Natural killer cell treated with Interleukin-12 subunit alpha and Interleukin-12 subunit beta and Interleukin-15 and Interleukin-18, amount 100 ng/mL, for 72 hours (primary cell): Measurements from ENCODE around the gene RIPK4. TPM values are rescaled to one million over a fixed set of nuclear protein-coding genes. Genes with fewer than 3 reads are reported as not detected.

Source experiments
- ATAC-seq, 2 donors: fragments of 150-1000 bp; cut with Tn5 transposase in 1 of 2; sonication (Bioruptor Pico), chemical (Tn5 transposase) in 1 of 2; 2 replicates each; pipeline ENCODE4 v1.10.0; 2021
- DNase-seq: peaks from one replicate; pipeline ENCODE4 v3.0.0; 2022; ENCODE audit warnings: low spot score
- H3K27ac Mint-ChIP-seq, 2 donors: 1 replicate in 1 of 2; 2 replicates in 1 of 2; pipeline ENCODE4 v1.8.0; 2022; ENCODE audit warnings: mixed read lengths in 2 of 2, mild to moderate bottlenecking in 1 of 2, moderate library complexity in 1 of 2
- H3K27me3 Mint-ChIP-seq, 2 donors: 1 replicate in 1 of 2; 2 replicates in 1 of 2; pipeline ENCODE4 v1.8.0; 2022; ENCODE audit warnings: mixed read lengths in 2 of 2
- H3K36me3 Mint-ChIP-seq: one replicate; pipeline ENCODE4 v1.8.0; 2022; ENCODE audit warnings: mixed read lengths
- H3K4me1 Mint-ChIP-seq, 2 donors: 1 replicate in 1 of 2; 2 replicates in 1 of 2; pipeline ENCODE4 v1.8.0; 2022; ENCODE audit warnings: low read depth in 2 of 2, mixed read lengths in 2 of 2, mild to moderate bottlenecking in 1 of 2
- H3K4me3 Mint-ChIP-seq: one replicate; pipeline ENCODE4 v1.8.0; 2022; ENCODE audit warnings: mixed read lengths
- H3K9me3 Mint-ChIP-seq: 2 replicates; pipeline ENCODE4 v1.8.0; 2022; ENCODE audit warnings: mixed read lengths
- total RNA-seq, 2 donors: library from RNA; stranded (reverse); gene quantifications; one replicate each; pipeline ENCODE4 v1.2.3, GENCODE V29; 2022

Gene RIPK4
- total RNA-seq, 2 donors from 2014 or later, result 0.11 TPM; not detected in 1

DNA sequence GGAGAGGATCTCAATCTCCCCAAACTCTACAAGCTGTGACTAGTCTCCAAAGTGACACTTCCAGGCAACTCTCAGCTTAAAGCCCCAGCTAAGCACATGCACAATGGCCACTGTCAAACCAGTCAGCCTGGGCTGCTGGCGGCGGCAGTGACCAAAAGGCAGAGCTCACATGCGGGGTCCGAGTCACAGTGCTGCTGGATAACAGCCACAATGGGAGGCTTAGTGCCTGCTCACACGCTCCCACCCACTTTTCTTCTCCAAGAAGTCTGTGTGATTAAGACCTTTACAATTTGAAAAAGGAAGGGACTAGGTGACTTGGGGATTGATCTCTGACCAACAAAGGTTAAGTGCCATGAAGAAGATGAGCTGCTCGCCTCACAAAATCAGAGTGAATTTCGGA is 16.8 kb downstream of the RIPK4 start:
- Mint-ChIP-seq H3K27me3 (no peaks in the 10 kb centered on the region), H3K36me3 (no peaks in the 10 kb centered on the region)

DNA sequence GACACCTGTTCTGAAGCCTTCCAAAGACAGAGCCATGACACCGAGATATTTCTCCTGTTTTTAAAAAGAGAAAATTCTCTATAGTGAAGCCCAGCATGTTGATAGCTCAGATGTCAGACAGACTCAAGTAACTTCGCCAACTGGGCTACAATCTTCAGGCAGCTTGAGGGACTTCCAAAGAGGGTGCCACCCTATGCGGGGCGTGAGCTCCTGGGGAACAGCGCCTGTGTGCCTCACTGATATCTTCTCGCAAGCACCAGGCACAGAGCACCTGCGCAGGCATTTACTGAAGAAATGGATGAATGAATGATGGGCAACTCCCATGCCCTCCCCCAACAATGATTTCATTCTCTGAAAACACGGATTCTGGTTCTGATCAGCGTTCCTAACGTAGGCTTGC is 17.6 kb downstream of the RIPK4 start:
- ATAC-seq (no peak), DNase-seq (no peak)
- Mint-ChIP-seq H3K4me1 (no peaks in the 10 kb centered on the region), H3K36me3 (no peaks in the 10 kb centered on the region), H3K27me3 (no peaks in the 10 kb centered on the region), H3K27ac (no peak overlapping the region), H3K9me3 (no peaks in the 10 kb centered on the region), H3K4me3 (no peak overlapping the region)

More for the DNA sequence above, 16.8 kb downstream of the RIPK4 start:
- Mint-ChIP-seq H3K4me1 (no peaks in the 10 kb centered on the region), H3K4me3 (no peak overlapping the region), H3K9me3 (no peaks in the 10 kb centered on the region), H3K27ac (no peak overlapping the region)
- no peak for ATAC-seq
- no peak for DNase-seq

GRCh38 chr21:41747943-41748738 is 18.7 kb downstream of the RIPK4 start:
- Mint-ChIP-seq H3K27me3 (no peaks in the 10 kb centered on the region), H3K27ac (no peak overlapping the region), H3K4me3 (no peak overlapping the region), H3K36me3 (no peaks in the 10 kb centered on the region), H3K4me1 (no peaks in the 10 kb centered on the region), H3K9me3 (no peaks in the 10 kb centered on the region)
- ATAC-seq, result no peak
- no peak for DNase-seq

DNA sequence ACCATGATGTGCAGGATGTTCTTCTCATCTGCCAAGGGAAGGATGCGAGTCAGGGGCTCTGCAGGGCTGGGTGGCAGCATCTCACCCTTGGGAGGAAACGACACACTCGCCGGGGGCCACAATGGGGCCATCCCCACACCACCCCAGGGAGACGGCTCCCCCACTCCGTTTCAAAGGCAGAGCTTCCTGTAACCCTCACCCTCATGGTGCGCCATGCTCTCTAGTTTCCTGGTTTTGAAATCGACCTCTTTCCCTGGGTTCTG is 20.2 kb downstream of the RIPK4 start:
- no peaks in the 10 kb centered on the region for H3K27me3 Mint-ChIP-seq
- H3K27ac Mint-ChIP-seq, result no peak overlapping the region
- H3K9me3 Mint-ChIP-seq, result no peaks in the 10 kb centered on the region
- no peaks in the 10 kb centered on the region for H3K36me3 Mint-ChIP-seq
- ATAC-seq, result no peak
- no peak for DNase-seq
- no peak overlapping the region for H3K4me3 Mint-ChIP-seq
- H3K4me1 Mint-ChIP-seq, result no peaks in the 10 kb centered on the region

DNA sequence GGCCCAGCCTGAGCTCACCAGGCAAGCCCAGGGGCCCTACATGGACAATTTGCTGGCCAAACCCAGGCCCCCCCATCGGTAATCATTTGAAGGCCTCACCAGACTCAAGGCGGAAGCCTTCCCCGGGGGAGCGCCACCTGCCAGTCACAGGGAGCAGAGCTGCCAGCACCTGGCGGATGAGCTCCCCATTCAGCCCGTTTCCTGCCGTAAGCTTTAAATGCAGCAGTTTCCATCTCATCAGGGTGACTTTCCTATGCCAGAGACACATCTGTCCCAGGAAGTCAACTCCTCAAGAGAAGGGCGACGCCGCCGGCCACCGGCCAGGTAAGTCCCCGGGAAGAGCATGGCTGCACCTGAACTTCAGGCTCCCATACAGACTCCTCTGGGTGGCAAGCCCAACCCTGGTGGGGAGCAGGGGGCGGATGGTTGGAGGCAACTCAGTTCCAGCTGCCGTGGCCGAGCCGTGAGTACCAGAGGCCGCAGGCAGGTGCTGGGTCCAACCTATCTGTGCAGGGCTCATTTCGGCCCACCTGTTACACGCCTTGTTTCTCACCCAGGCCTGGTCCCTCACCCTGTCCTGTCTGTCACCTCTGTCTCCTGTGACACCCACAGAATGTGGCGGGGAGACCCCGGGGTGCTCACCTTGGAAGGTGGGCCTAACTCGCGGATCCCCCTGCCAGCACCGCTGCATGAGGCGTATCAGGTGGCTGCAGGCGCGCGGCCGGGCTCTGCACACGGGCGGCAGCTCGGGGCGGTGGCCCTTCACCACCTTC is 20.7 kb downstream of the RIPK4 start:
- H3K4me3 Mint-ChIP-seq, result no peak overlapping the region
- no peaks in the 10 kb centered on the region for H3K9me3 Mint-ChIP-seq
- peak in 1 of 2 donors; percentile 22 for ATAC-seq
- no peak for DNase-seq
- no peaks in the 10 kb centered on the region for H3K27me3 Mint-ChIP-seq
- no peaks in the 10 kb centered on the region for H3K4me1 Mint-ChIP-seq
- H3K27ac Mint-ChIP-seq, result no peak overlapping the region
- no peaks in the 10 kb centered on the region for H3K36me3 Mint-ChIP-seq

DNA sequence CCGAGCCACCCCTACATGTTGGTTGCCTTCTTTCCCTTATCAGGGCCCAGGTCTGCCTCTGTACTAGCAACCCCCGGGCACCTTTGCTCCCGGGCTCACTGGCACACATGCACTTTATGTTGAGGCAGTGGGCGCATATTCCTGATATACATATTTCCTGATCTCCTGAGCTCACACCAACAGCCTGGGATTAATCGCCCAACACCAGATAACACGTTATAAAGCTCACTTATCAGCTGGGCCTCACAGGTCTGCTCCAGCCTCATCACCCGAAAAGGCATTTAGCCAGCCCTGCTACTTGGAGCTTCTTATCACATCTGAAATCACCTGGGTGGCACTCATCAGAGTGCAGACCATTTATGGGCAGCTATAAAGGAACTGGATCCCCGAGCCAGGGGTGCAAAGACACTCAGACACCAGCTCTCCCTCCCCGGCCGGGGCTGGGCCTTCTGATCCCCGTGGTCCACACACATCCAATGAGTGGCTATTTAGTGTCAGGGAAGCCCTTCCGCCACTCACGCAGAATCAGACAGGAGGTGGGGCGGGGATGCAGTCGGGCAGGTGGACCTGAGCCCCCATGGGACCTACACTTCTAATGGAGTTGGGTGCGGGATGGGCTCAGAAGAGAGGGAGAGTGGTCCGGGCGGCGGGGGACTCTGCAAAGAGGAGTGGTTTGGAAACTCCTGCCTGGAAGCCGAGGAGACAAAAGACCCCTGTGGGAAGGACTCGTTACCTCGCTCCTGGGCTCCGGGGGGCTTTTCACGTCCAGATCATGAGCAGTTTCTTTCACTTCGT is 21.6 kb downstream of the RIPK4 start:
- no peak overlapping the region for H3K4me3 Mint-ChIP-seq
- ATAC-seq, result no peak
- H3K36me3 Mint-ChIP-seq, result no peaks in the 10 kb centered on the region
- no peaks in the 10 kb centered on the region for H3K9me3 Mint-ChIP-seq
- no peak overlapping the region for H3K27ac Mint-ChIP-seq
- H3K4me1 Mint-ChIP-seq, result no peaks in the 10 kb centered on the region
- H3K27me3 Mint-ChIP-seq, result no peaks in the 10 kb centered on the region
- DNase-seq, result no peak

DNA sequence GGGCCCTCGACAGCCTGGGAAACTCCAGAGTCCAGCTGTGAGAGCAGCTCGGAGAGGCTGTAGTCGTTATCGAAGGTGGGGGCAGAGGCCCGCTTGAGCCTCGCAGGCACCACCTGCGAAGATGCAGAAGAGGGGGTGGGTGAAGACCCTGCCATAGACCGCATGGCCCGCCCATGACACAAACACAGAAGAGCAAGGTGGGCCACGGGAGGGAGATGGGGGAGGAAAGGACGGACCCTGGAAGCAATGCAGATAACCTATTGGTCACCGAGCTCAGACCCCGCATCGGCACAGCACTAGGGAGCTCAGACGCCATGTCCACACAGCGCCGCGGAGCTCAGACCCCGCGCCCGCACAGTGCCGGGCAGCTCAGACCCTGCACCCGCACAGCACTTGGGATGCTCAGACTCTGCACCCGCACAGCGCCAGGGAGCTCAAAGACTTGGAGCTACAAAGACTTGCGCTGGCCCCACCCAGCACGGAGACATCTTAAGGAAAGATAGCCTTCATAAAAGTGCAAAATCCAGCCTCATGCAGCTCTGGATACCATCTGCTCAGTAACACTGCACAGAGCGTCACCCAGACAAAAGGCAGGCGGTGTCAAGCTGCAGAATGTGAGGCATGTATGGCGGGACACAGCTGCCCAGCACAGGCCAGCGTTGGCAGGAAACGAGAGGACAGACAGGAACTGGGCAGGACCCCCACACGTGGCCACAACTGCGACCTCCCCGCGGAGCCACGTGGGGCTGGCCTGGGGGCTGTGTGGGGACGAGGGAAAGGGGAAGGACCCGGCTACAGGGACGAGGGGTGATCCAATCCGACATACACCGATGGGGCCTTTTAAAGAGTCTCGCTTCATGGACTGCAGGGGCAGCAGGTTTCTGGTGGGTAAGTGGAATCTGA is 22.6 kb downstream of the RIPK4 start:
- ATAC-seq (no peak), DNase-seq (no peak)
- no peak overlapping the region for H3K4me3 Mint-ChIP-seq
- no peaks in the 10 kb centered on the region for H3K4me1 Mint-ChIP-seq
- H3K36me3 Mint-ChIP-seq, result no peaks in the 10 kb centered on the region
- H3K27ac Mint-ChIP-seq, result no peak overlapping the region
- no peaks in the 10 kb centered on the region for H3K27me3 Mint-ChIP-seq
- H3K9me3 Mint-ChIP-seq, result no peaks in the 10 kb centered on the region

DNA sequence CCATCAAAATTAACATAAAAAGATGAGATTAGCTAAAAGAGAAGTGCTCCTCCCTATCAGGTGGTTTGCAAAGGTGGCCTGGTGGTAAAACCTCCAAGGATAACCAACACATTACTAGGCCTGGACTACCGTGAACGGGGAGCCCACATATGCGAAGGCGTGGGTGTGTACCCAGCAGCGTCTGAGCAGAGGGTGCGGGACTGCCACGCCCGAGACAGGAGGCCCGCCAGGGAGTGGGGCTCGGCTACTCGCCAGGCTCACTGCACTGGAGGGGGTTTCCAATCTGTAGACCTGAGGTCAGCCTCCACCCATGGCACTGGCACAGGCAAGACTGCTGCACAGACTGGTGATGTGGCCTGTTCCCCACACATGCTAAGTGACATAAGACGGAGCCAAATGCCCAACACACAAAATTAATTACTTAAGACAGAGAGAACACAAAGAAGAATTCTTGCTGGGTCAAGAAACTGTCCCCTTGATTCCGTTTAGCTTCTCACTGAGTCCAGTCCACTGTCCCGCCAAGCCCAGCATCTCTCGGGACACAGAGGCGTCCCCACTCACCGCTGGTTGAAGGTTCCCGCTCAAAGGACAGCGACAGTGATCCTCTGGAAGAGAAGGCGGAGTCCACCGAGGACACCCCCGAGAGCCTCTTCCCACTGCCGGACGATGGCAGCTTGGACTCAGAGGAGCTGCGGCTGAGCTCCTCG is 23.4 kb downstream of the RIPK4 start:
- no peaks in the 10 kb centered on the region for H3K4me1 Mint-ChIP-seq
- ATAC-seq, result no peak
- no peaks in the 10 kb centered on the region for H3K9me3 Mint-ChIP-seq
- no peak overlapping the region for H3K4me3 Mint-ChIP-seq
- no peak overlapping the region for H3K27ac Mint-ChIP-seq
- no peaks in the 10 kb centered on the region for H3K36me3 Mint-ChIP-seq
- H3K27me3 Mint-ChIP-seq, result no peaks in the 10 kb centered on the region
- DNase-seq, result no peak

DNA sequence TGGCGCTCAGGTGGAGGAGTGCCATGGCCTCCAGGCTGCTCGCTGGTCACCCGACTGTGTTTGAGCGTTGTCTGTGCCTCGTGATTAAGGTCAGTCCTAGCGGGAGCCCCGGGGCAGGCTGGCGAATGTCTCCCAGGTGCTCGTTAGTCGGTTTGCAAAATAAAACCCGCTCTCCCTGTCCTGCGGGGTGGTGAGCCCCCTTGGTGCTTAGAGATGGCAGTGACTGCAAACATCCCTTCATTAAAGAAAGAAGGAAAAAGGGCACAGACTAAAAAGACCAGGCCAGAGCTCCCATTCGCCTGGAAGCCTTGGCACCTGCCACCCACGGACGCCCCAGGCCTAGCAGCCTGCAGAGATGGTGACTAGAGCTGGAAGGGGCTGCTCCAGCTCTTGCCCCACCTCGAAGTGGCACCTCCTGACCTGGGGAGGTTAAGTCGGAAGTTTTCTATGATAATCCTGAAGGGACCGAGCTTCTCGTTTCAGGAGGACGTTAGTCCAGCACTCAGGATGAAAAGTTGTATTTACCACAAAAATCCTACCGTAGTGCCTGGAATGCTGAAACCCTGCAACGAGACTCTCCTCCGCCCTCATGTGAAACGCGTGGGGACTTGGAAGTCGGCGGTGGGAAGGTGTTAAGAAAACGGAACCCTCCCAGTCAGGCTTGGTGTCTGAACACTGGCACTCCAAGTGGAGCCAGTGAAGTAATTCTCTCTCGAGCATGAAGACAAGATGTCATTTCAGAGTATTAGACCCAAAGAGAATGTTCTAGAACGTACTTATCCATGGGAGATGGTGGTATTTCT is 24.6 kb downstream of the RIPK4 start:
- no peaks in the 10 kb centered on the region for H3K9me3 Mint-ChIP-seq
- peaks cover 0 to 2% of the 10 kb centered on the region in 2 donors for H3K27me3 Mint-ChIP-seq
- no peak overlapping the region for H3K4me3 Mint-ChIP-seq
- H3K36me3 Mint-ChIP-seq, result no peaks in the 10 kb centered on the region
- H3K27ac Mint-ChIP-seq, result no peak overlapping the region
- H3K4me1 Mint-ChIP-seq, result no peaks in the 10 kb centered on the region
- DNase-seq (no peak), ATAC-seq (no peak)

- ATAC-seq (peak in 1 of 2 donors; percentile 4), DNase-seq (no peak)
- Mint-ChIP-seq H3K9me3 (no peaks in the 10 kb centered on the region), H3K27me3 (peaks cover 3 to 10% of the 10 kb centered on the region in 2 donors), H3K36me3 (no peaks in the 10 kb centered on the region), H3K4me1 (no peaks in the 10 kb centered on the region), H3K27ac (no peak overlapping the region), H3K4me3 (no peak overlapping the region)
Observed at GRCh38 chr21:41741253-41742072, 25.4 kb downstream of the RIPK4 start.

DNA sequence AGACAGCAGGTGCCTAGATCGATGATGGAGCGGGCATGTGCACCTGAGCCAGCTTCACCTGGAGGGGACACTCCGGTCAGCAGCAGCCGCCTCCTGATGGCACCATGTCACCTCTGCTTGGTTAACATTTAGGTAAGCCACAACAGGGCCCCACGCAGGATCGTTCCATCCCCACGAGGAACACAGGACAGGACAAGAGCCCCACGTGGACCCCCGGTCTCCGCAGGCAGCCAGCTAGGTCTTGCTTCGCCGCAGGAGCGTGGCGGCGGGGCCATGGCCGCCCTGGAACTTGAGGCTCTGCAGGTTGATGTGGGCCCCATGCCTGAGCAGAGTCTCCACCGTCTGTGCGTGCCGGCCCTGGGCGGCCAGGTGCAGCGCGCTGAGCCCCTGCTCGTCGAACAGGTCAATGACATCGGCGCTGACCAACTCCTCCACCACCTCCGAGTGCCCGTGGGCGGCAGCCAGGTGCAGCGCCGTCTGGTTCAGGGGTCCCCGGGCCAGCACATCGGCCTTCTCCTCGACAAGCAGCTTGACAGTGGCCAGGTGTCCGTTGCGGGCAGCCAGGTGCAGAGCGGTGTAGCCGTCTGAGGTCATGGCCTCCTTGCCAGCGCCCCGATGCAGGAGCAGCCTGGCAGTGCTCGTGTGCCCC is 26.1 kb downstream of the RIPK4 start:
- H3K4me3 Mint-ChIP-seq, result no peak overlapping the region
- H3K4me1 Mint-ChIP-seq, result no peaks in the 10 kb centered on the region
- ATAC-seq, result peak in 1 of 2 donors; percentile 16
- H3K27ac Mint-ChIP-seq, result no peak overlapping the region
- peaks cover 5 to 15% of the 10 kb centered on the region in 2 donors for H3K27me3 Mint-ChIP-seq
- no peak for DNase-seq
- H3K9me3 Mint-ChIP-seq, result no peaks in the 10 kb centered on the region
- H3K36me3 Mint-ChIP-seq, result no peaks in the 10 kb centered on the region
